ENCODE data around the gene SLC25A18.
"Not testable (repeated sequence)": the region's sequence is repeated elsewhere in the genome, so short reads cannot be mapped to it uniquely, and the experiment has no call there.

Gene SLC25A18

GRCh38 chr22:17606496-17606895 lies 43.2 kb downstream of the SLC25A18 start:
- DNase-seq (ENCODE audit: low read depth in 2 of 2): no peak

GRCh38 chr22:17607891-17608521 lies 44.7 kb downstream of the SLC25A18 start:
- DNase-seq (ENCODE audit: low read depth in 2 of 2): no peak

GRCh38 chr22:17612057-17612456 lies 48.8 kb downstream of the SLC25A18 start:
- DNase-seq (ENCODE audit: low read depth in 2 of 2): no peak

- DNase-seq (ENCODE audit: low read depth in 2 of 2): no peak
Measured at GRCh38 chr22:17613280-17613679, 50.0 kb downstream of the SLC25A18 start.

- DNase-seq (ENCODE audit: low read depth in 2 of 2): no peak
Measured at GRCh38 chr22:17627961-17628405, 64.7 kb downstream of the SLC25A18 start.

- peak; percentile 89 to 90 for DNase-seq (ENCODE audit: low read depth in 2 of 2)
Measured at GRCh38 chr22:17628406-17629172, 65.3 kb downstream of the SLC25A18 start, which contains the start of gene ATP6V1E1. TSS of gene ATP6V1E1 (minus strand) at chr22:17628749. CDS start at chr22:17628635, 114 bp downstream.

- no peak for DNase-seq (ENCODE audit: low read depth in 2 of 2)
Measured at GRCh38 chr22:17629173-17629489, 65.8 kb downstream of the SLC25A18 start.

- no peak for DNase-seq (ENCODE audit: low read depth in 2 of 2)
Measured at GRCh38 chr22:17629641-17630040, 66.3 kb downstream of the SLC25A18 start.

- DNase-seq (ENCODE audit: low read depth in 2 of 2): no peak
Measured at GRCh38 chr22:17631076-17631565, 67.8 kb downstream of the SLC25A18 start.

GRCh38 chr22:17633217-17633997 lies 70.1 kb downstream of the SLC25A18 start:
- no peak for DNase-seq (ENCODE audit: low read depth in 2 of 2)

- no peak for DNase-seq (ENCODE audit: low read depth in 2 of 2)
Measured at GRCh38 chr22:17633998-17634323, 70.7 kb downstream of the SLC25A18 start.

GRCh38 chr22:17634696-17635095 lies 71.4 kb downstream of the SLC25A18 start:
- DNase-seq (ENCODE audit: low read depth in 2 of 2): no peak

GRCh38 chr22:17636850-17637249 lies 73.6 kb downstream of the SLC25A18 start:
- not testable (repeated sequence) for DNase-seq (ENCODE audit: low read depth in 2 of 2)

- no peak for DNase-seq (ENCODE audit: low read depth in 2 of 2)
Measured at GRCh38 chr22:17637490-17638181, 74.3 kb downstream of the SLC25A18 start.

GRCh38 chr22:17638182-17638431 lies 74.8 kb downstream of the SLC25A18 start:
- no peak for DNase-seq (ENCODE audit: low read depth in 2 of 2)

GRCh38 chr22:17638432-17639246 lies 75.3 kb downstream of the SLC25A18 start, which contains the start of gene BCL2L13:
TSS of gene BCL2L13 (plus strand) at chr22:17638757. CDS start at chr22:17655712, 16,955 bp downstream.
- DNase-seq (ENCODE audit: low read depth in 2 of 2): peak; percentile 75 to 80

- DNase-seq (ENCODE audit: low read depth in 2 of 2): no peak
Measured at GRCh38 chr22:17639247-17639741, 76.0 kb downstream of the SLC25A18 start.
